H9 (cell line): ENCODE measurements around the gene BTN3A1. TPM values are rescaled to one million over a fixed set of nuclear protein-coding genes. Genes with fewer than 3 reads are reported as not detected.

Experiments
- DNase-seq: peaks from one replicate; pipeline ENCODE4 v3.0.0-alpha.2; 2017
- H2AFZ ChIP-seq: one replicate; pipeline ENCODE4 v1.6.1; 2013; ENCODE audit warnings: mild to moderate bottlenecking, low read length, control low read depth, moderate library complexity
- H2AK5ac ChIP-seq: 2 replicates; pipeline ENCODE4 v1.6.1; 2013; ENCODE audit warnings: low read length, control low read depth, mixed read lengths; ENCODE audit not compliant: insufficient read length
- H2BK120ac ChIP-seq: one replicate; pipeline ENCODE4 v1.6.1; 2013; ENCODE audit warnings: low read depth, mild to moderate bottlenecking, low read length, control low read depth, inconsistent platforms; ENCODE audit not compliant: poor library complexity, severe bottlenecking
- H2BK12ac ChIP-seq: 2 replicates; pipeline ENCODE4 v1.6.1; 2013; ENCODE audit warnings: low read length, control low read depth, mixed read lengths, low read depth; ENCODE audit not compliant: insufficient read length
- H2BK15ac ChIP-seq: 2 replicates; pipeline ENCODE4 v1.6.1; 2013; ENCODE audit warnings: low read depth, low read length, control low read depth
- H2BK20ac ChIP-seq: one replicate; pipeline ENCODE4 v1.6.1; 2013; ENCODE audit warnings: low read depth, mild to moderate bottlenecking, low read length, control low read depth, inconsistent platforms; ENCODE audit not compliant: poor library complexity, severe bottlenecking
- H2BK5ac ChIP-seq: 2 replicates; pipeline ENCODE4 v1.6.1; 2013; ENCODE audit warnings: low read length, control low read depth, mixed read lengths; ENCODE audit not compliant: insufficient read length
- H3K14ac ChIP-seq: 2 replicates; pipeline ENCODE4 v1.6.1; 2013; ENCODE audit warnings: low read length, control low read depth; ENCODE audit not compliant: insufficient read depth
- H3K18ac ChIP-seq: 2 replicates; pipeline ENCODE4 v1.6.1; 2013; ENCODE audit warnings: low read depth, mild to moderate bottlenecking, mixed read lengths, low read length, control low read depth; ENCODE audit not compliant: insufficient read length
- H3K23ac ChIP-seq: 2 replicates; pipeline ENCODE4 v1.6.1; 2013; ENCODE audit warnings: low read length, control low read depth, mixed read lengths, low read depth; ENCODE audit not compliant: insufficient read length
- H3K23me2 ChIP-seq: 2 replicates; pipeline ENCODE4 v1.6.1; 2013; ENCODE audit warnings: low read depth, mild to moderate bottlenecking, mixed read lengths, low read length, control low read depth; ENCODE audit not compliant: insufficient read length, poor library complexity, severe bottlenecking
- H3K27ac ChIP-seq: 2 replicates; pipeline ENCODE4 v1.5.1; 2013; ENCODE audit warnings: low read length, control low read depth, mixed read lengths, low read depth; ENCODE audit not compliant: insufficient read length
- H3K27me3 ChIP-seq: 2 replicates; pipeline ENCODE4 v1.6.1; 2013; ENCODE audit warnings: low read length, control low read depth, inconsistent platforms; ENCODE audit not compliant: insufficient read depth
- H3K4ac ChIP-seq: 2 replicates; pipeline ENCODE4 v1.6.1; 2013; ENCODE audit warnings: low read depth, mild to moderate bottlenecking, control low read depth, inconsistent platforms, low read length, moderate library complexity
- H3K4me1 ChIP-seq: 2 replicates; pipeline ENCODE4 v1.6.1; 2013; ENCODE audit warnings: low read length, control low read depth, inconsistent platforms; ENCODE audit not compliant: insufficient read depth
- H3K4me2 ChIP-seq: 2 replicates; pipeline ENCODE4 v1.6.1; 2013; ENCODE audit warnings: low read length, control low read depth, mixed read lengths; ENCODE audit not compliant: insufficient read length, insufficient read depth
- H3K56ac ChIP-seq: 2 replicates; pipeline ENCODE4 v1.6.1; 2013; ENCODE audit warnings: low read depth, mild to moderate bottlenecking, mixed read lengths, low read length, control low read depth; ENCODE audit not compliant: insufficient read length
- H3K79me1 ChIP-seq: 2 replicates; pipeline ENCODE4 v1.6.1; 2013; ENCODE audit warnings: low read depth, mild to moderate bottlenecking, moderate library complexity, low read length, control low read depth, inconsistent platforms; ENCODE audit not compliant: insufficient read depth, poor library complexity, severe bottlenecking
- H3K79me2 ChIP-seq: 2 replicates; pipeline ENCODE4 v1.6.1; 2013; ENCODE audit warnings: low read length, control low read depth, inconsistent platforms; ENCODE audit not compliant: insufficient read depth
- H3K9ac ChIP-seq: 2 replicates; pipeline ENCODE4 v1.6.1; 2013; ENCODE audit warnings: low read length, control low read depth, mixed read lengths; ENCODE audit not compliant: insufficient read length; ENCODE audit errors: extremely low read depth
- H3K9me3 ChIP-seq: one replicate; pipeline ENCODE4 v1.6.1; 2013; ENCODE audit warnings: low read depth, low read length, inconsistent platforms; ENCODE audit not compliant: control insufficient read depth
- H3T11ph ChIP-seq: one replicate; pipeline ENCODE4 v1.6.1; 2013; ENCODE audit warnings: mild to moderate bottlenecking, low read length, control low read depth, inconsistent platforms
- H4K20me1 ChIP-seq: one replicate; pipeline ENCODE4 v1.6.1; 2013; ENCODE audit not compliant: control insufficient read depth, insufficient read length, insufficient read depth
- H4K5ac ChIP-seq: 2 replicates; pipeline ENCODE4 v1.6.1; 2013; ENCODE audit warnings: low read depth, mild to moderate bottlenecking, mixed read lengths, low read length, control low read depth; ENCODE audit not compliant: insufficient read length
- H4K8ac ChIP-seq: replicated peaks from 2 replicates; pipeline ENCODE4 v1.6.1; 2013; ENCODE audit warnings: low read length, control low read depth, mixed read lengths, low read depth; ENCODE audit not compliant: insufficient read length
- H4K91ac ChIP-seq: 2 replicates; pipeline ENCODE4 v1.6.1; 2013; ENCODE audit warnings: low read depth, mild to moderate bottlenecking, moderate library complexity, mixed read lengths, low read length, control low read depth; ENCODE audit not compliant: insufficient read length
- H3K27ac Mint-ChIP-seq, 3 experiments: 2 replicates in 2 of 3; 3 replicates in 1 of 3; pipeline ENCODE4 v1.8.0; 2020 to 2021; ENCODE audit warnings: mixed read lengths in 3 of 3, mild to moderate bottlenecking in 1 of 3, moderate library complexity in 1 of 3
- H3K27me3 Mint-ChIP-seq: 2 replicates; pipeline ENCODE4 v1.8.0; 2021; ENCODE audit warnings: low read depth, mild to moderate bottlenecking, moderate library complexity, mixed read lengths
- H3K36me3 Mint-ChIP-seq, 3 experiments: 2 replicates in 2 of 3; 3 replicates in 1 of 3; pipeline ENCODE4 v1.8.0; 2020 to 2021; ENCODE audit warnings: low read depth in 3 of 3, mixed read lengths in 3 of 3; ENCODE audit not compliant: insufficient read depth in 1 of 3
- H3K4me1 Mint-ChIP-seq, 2 experiments: 2 replicates each; pipeline ENCODE4 v1.8.0; 2020; ENCODE audit warnings: mixed read lengths in 2 of 2
- H3K4me3 Mint-ChIP-seq, 2 experiments: 2 replicates in 1 of 2; 3 replicates in 1 of 2; pipeline ENCODE4 v1.8.0; 2020 to 2021; ENCODE audit warnings: mild to moderate bottlenecking in 2 of 2, mixed read lengths in 2 of 2, moderate library complexity in 1 of 2
- H3K9me3 Mint-ChIP-seq, 2 experiments: 2 replicates in 1 of 2; 3 replicates in 1 of 2; pipeline ENCODE4 v1.8.0; 2020; ENCODE audit warnings: mild to moderate bottlenecking in 2 of 2, mixed read lengths in 2 of 2, moderate library complexity in 1 of 2
- CTCF ChIP-seq: fragments of 200-600 bp; sonication (generic); conservative IDR thresholded peaks from 3 replicates; pipeline ENCODE4 v1.8.0; 2021; ENCODE audit warnings: antibody characterized with exemption, mild to moderate bottlenecking
- WGBS: extraction: QIAGEN DNeasy Blood & Tissue Kit; methylation state at CpG from one replicate; pipeline ENCODE4 v1.1.7; 2013; ENCODE audit warnings: missing lambda C conversion rate, low lambda C conversion rate, mixed read lengths; ENCODE audit not compliant: insufficient read length; ENCODE audit errors: extremely low coverage; 5-methylcytosine and 5-hydroxymethylcytosine counted together
- total RNA-seq: library from RNA; stranded (reverse); gene quantifications from 2 replicates; pipeline ENCODE4 v1.2.1, GENCODE V29; 2021

The BTN3A1 gene
- total RNA-seq, 1 experiment from 2014 or later = 2.5 TPM

GRCh38 chr6:26440977-26441358 is 38.9 kb downstream of the BTN3A1 start:
- TF ChIP-seq CTCF = no peak
- Histone ChIP-seq H4K8ac (no peak overlapping the region), H2BK15ac (no peak overlapping the region), H2BK120ac (no peak overlapping the region), H3K56ac (no peak overlapping the region), H3K4ac (no peak overlapping the region), H4K20me1 (no peaks in the 10 kb centered on the region), H3K27me3 (no peaks in the 10 kb centered on the region), H2AK5ac (no peak overlapping the region), H3K9me3 (no peaks in the 10 kb centered on the region), H4K5ac (no peak overlapping the region), H2BK12ac (no peak overlapping the region), H2AFZ (no peak overlapping the region), H3K4me2 (no peak overlapping the region), H3K14ac (no peak overlapping the region), H3K23me2 (no peaks in the 10 kb centered on the region), H3T11ph (no peak overlapping the region), H3K79me1 (no peaks in the 10 kb centered on the region), H3K79me2 (no peaks in the 10 kb centered on the region), H2BK20ac (no peak overlapping the region), H3K18ac (no peak overlapping the region), H4K91ac (no peak overlapping the region), H2BK5ac (no peak overlapping the region), H3K23ac (no peak overlapping the region), H3K27ac (no peak overlapping the region), H3K4me1 (no peaks in the 10 kb centered on the region), H3K9ac (no peak overlapping the region)
- Mint-ChIP-seq H3K4me3 (no peak overlapping the region), H3K27ac (no peak overlapping the region), H3K4me1 (no peaks in the 10 kb centered on the region), H3K27me3 (peaks cover 5% of the 10 kb centered on the region), H3K9me3 (no peaks in the 10 kb centered on the region), H3K36me3 (no peaks in the 10 kb centered on the region)
- no peak for DNase-seq
- WGBS = no CpG with 5 or more reads among the region's 2 CpGs
